Measurements from ENCODE around the gene CTNNA3.

The CTNNA3 gene

DNA sequence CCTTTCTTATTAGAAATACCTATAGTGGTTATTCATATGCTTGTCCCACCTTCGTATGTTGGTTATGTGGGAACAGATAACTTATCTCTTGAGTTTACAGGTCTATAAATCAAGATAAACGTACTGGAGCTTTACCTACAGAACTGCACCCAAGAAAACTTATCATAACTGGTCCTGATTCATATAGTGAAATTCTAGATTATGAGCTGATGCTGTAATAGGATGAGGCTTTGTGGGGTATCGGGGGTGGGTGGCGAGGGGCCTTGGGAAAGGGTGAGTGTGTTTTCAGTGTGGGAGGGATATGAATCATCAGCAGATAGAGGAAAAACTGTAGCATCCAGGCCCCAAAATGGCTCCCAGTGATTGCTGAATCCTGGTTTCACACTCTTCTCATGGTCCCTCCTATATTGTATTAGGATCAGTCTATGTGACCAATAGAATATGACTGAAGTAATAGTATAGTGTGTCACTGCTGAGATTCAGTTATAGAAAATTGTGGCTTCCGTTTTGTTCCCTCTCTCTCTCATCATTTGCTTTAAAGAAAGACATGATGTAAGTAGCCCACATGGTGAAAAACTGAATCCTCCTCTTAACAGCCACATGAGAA lies 1476.9 kb downstream of the CTNNA3 start:
- Histone ChIP-seq H3K27ac (ENCODE audit: low read depth, low read length) (no peak overlapping the region), H4K20me1 (ENCODE audit: control insufficient read depth, insufficient read depth, low read depth, low read length) (no peaks in the 10 kb centered on the region), H3K9me3 (ENCODE audit: control insufficient read depth, insufficient read depth, low read length) (no peaks in the 10 kb centered on the region), H3K4me1 (ENCODE audit: control insufficient read depth, low read length) (no peaks in the 10 kb centered on the region), H3K27me3 (ENCODE audit: control insufficient read depth, low read length) (no peaks in the 10 kb centered on the region), H3K79me2 (ENCODE audit: control insufficient read depth, low read length) (no peaks in the 10 kb centered on the region), H3K9me2 (replicated peaks; ENCODE audit: control insufficient read depth, low read length) (no peaks in the 10 kb centered on the region), H3K4me2 (ENCODE audit: low read length) (no peak overlapping the region), H3K36me3 (ENCODE audit: control insufficient read depth, low read length) (no peaks in the 10 kb centered on the region), H3F3A (ENCODE audit: control insufficient read depth, insufficient read depth) (no peaks in the 10 kb centered on the region), H3K4me3 (ENCODE audit: low read length) (no peak overlapping the region)
- no peak for TF ChIP-seq EZH2phosphoT487 (IDR thresholded peaks at IDR 0.05; ENCODE audit: borderline replicate concordance, low read length)
- TF ChIP-seq, protein P1, sequence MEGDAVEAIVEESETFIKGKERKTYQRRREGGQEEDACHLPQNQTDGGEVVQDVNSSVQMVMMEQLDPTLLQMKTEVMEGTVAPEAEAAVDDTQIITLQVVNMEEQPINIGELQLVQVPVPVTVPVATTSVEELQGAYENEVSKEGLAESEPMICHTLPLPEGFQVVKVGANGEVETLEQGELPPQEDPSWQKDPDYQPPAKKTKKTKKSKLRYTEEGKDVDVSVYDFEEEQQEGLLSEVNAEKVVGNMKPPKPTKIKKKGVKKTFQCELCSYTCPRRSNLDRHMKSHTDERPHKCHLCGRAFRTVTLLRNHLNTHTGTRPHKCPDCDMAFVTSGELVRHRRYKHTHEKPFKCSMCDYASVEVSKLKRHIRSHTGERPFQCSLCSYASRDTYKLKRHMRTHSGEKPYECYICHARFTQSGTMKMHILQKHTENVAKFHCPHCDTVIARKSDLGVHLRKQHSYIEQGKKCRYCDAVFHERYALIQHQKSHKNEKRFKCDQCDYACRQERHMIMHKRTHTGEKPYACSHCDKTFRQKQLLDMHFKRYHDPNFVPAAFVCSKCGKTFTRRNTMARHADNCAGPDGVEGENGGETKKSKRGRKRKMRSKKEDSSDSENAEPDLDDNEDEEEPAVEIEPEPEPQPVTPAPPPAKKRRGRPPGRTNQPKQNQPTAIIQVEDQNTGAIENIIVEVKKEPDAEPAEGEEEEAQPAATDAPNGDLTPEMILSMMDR (IDR thresholded peaks at IDR 0.05; ENCODE audit: low read depth, low read length, poor library complexity, severe bottlenecking) = no peak

DNA sequence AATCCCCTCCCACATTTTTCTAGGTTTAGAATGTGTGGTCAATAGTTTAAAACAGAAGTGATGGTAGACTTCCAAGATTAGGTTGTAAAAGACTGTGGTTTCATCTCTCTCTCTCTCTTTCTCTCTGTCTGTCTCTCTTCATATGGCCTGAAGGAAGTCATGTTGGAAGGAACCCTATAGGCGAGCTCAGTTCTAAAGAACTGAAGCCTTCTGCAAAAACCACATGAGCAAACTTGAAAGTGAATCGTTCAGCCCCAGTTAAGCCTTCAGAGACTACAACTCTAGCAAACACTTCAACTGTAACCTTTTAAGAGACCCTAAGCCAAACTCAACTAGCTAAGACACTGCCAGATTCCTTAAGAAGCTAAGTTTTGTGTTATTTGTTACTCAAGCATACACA lies 1477.7 kb downstream of the CTNNA3 start:
- Histone ChIP-seq H3K36me3 (ENCODE audit: control insufficient read depth, low read length) (no peaks in the 10 kb centered on the region), H3K9me3 (ENCODE audit: control insufficient read depth, insufficient read depth, low read length) (no peaks in the 10 kb centered on the region), H3K4me1 (ENCODE audit: control insufficient read depth, low read length) (no peaks in the 10 kb centered on the region), H3K9me2 (replicated peaks; ENCODE audit: control insufficient read depth, low read length) (no peaks in the 10 kb centered on the region), H3F3A (ENCODE audit: control insufficient read depth, insufficient read depth) (no peaks in the 10 kb centered on the region), H3K4me2 (ENCODE audit: low read length) (no peak overlapping the region), H3K27me3 (ENCODE audit: control insufficient read depth, low read length) (no peaks in the 10 kb centered on the region), H3K27ac (ENCODE audit: low read depth, low read length) (no peak overlapping the region), H4K20me1 (ENCODE audit: control insufficient read depth, insufficient read depth, low read depth, low read length) (no peaks in the 10 kb centered on the region), H3K79me2 (ENCODE audit: control insufficient read depth, low read length) (no peaks in the 10 kb centered on the region), H3K4me3 (ENCODE audit: low read length) (no peak overlapping the region)
- TF ChIP-seq, protein P1 (IDR thresholded peaks at IDR 0.05; ENCODE audit: low read depth, low read length, poor library complexity, severe bottlenecking) = no peak
- TF ChIP-seq EZH2phosphoT487 (IDR thresholded peaks at IDR 0.05; ENCODE audit: borderline replicate concordance, low read length) = no peak

DNA sequence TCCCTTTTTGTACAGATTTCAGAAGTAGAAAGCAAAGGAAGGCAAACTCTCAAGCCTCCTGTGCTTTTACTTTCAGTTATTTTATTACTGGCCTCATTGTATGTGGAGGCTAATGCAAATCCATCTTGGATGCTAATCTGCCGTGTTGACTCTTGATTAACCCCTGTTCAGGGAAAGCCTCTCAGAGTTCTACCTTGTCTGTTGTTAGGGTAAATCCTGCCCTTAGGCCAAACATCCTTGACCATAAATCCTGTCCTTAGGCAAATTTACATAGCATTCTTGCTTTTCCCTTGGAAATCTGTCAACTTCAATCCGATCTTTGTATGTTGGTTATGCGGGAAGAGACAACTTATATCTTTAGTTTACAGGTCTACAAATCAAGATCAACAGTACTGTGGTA lies 1480.1 kb downstream of the CTNNA3 start:
- Histone ChIP-seq H3K36me3 (ENCODE audit: control insufficient read depth, low read length) (no peaks in the 10 kb centered on the region), H3K4me3 (ENCODE audit: low read length) (no peak overlapping the region), H4K20me1 (ENCODE audit: control insufficient read depth, insufficient read depth, low read depth, low read length) (no peaks in the 10 kb centered on the region), H3K79me2 (ENCODE audit: control insufficient read depth, low read length) (no peaks in the 10 kb centered on the region), H3K27me3 (ENCODE audit: control insufficient read depth, low read length) (no peaks in the 10 kb centered on the region), H3K4me2 (ENCODE audit: low read length) (no peak overlapping the region), H3K9me3 (ENCODE audit: control insufficient read depth, insufficient read depth, low read length) (no peaks in the 10 kb centered on the region), H3K27ac (ENCODE audit: low read depth, low read length) (no peak overlapping the region), H3F3A (ENCODE audit: control insufficient read depth, insufficient read depth) (no peaks in the 10 kb centered on the region), H3K9me2 (replicated peaks; ENCODE audit: control insufficient read depth, low read length) (no peaks in the 10 kb centered on the region), H3K4me1 (ENCODE audit: control insufficient read depth, low read length) (no peaks in the 10 kb centered on the region)
- TF ChIP-seq EZH2phosphoT487 (IDR thresholded peaks at IDR 0.05; ENCODE audit: borderline replicate concordance, low read length) = no peak
- TF ChIP-seq, protein P1 (IDR thresholded peaks at IDR 0.05; ENCODE audit: low read depth, low read length, poor library complexity, severe bottlenecking) = no peak

Data from DOHH2 (cell line).